Caco-2 (cell line): Measurements from ENCODE around the gene MRTFA. TPM values are rescaled to one million over a fixed set of nuclear protein-coding genes. Genes with fewer than 3 reads are reported as not detected.
"Not testable (repeated sequence)": the region's sequence is repeated elsewhere in the genome, so short reads cannot be mapped to it uniquely, and the experiment has no call there.

Experiments used
- BruUV-seq: library from RNA; stranded (reverse); fragments of 400-500 nt; replicated peaks from 2 replicates; lab custom pipeline; 2021; lab: Mats Ljungman, UMichigan
- CTCF ChIA-PET: fragments of 300-600 bp; sonication (Branson Sonifier 250); formaldehyde crosslinking; loops from one replicate; lab custom pipeline; 2022; ENCODE audit warnings: antibody characterized with exemption; lab: Charles Lee
- POLR2A ChIA-PET: fragments of 300-600 bp; sonication (Branson Sonifier 250); formaldehyde crosslinking; loops from one replicate; lab custom pipeline; 2022; ENCODE audit warnings: antibody characterized with exemption; lab: Charles Lee
- DNase-seq, 2 experiments: peaks; one replicate each; pipeline versions ENCODE4 v3.0.0 to v3.0.0-alpha.2; 2020 to 2022
- H3K27me3 ChIP-seq: replicated peaks from 2 replicates; pipeline ENCODE4 v1.6.0; 2011; ENCODE audit warnings: low read length; ENCODE audit not compliant: control insufficient read depth, insufficient read depth
- H3K36me3 ChIP-seq: 2 replicates; pipeline ENCODE4 v1.5.1; 2011; ENCODE audit warnings: low read length; ENCODE audit not compliant: control insufficient read depth, insufficient read depth
- H3K4me1 ChIP-seq: fragments of 250-450 bp; sonication (Bioruptor Pico); 2 replicates; pipeline ENCODE4 v1.5.1; 2020; ENCODE audit warnings: mild to moderate bottlenecking
- H3K4me3 ChIP-seq: 2 replicates; pipeline ENCODE4 v1.5.1; 2011; ENCODE audit warnings: low read depth, mild to moderate bottlenecking, control low read depth, low read length
- H3K9me3 ChIP-seq: fragments of 250-450 bp; sonication (Bioruptor Pico); 2 replicates; pipeline ENCODE4 v1.5.1; 2020; ENCODE audit warnings: mild to moderate bottlenecking, moderate library complexity
- H3K27ac Mint-ChIP-seq: one replicate; pipeline ENCODE4 v1.8.0; 2022; ENCODE audit warnings: mixed read lengths; ENCODE audit not compliant: unreplicated experiment
- H3K27me3 Mint-ChIP-seq: one replicate; pipeline ENCODE4 v1.8.0; 2022; ENCODE audit warnings: mixed read lengths; ENCODE audit not compliant: insufficient read depth, unreplicated experiment
- H3K36me3 Mint-ChIP-seq: one replicate; pipeline ENCODE4 v1.8.0; 2022; ENCODE audit warnings: mild to moderate bottlenecking, mixed read lengths; ENCODE audit not compliant: insufficient read depth, unreplicated experiment
- H3K4me1 Mint-ChIP-seq: one replicate; pipeline ENCODE4 v1.8.0; 2022; ENCODE audit warnings: low read depth, mixed read lengths; ENCODE audit not compliant: unreplicated experiment
- H3K4me3 Mint-ChIP-seq: one replicate; pipeline ENCODE4 v1.8.0; 2022; ENCODE audit warnings: mild to moderate bottlenecking, moderate library complexity, mixed read lengths; ENCODE audit not compliant: unreplicated experiment
- H3K9me3 Mint-ChIP-seq: one replicate; pipeline ENCODE4 v1.8.0; 2022; ENCODE audit warnings: mixed read lengths; ENCODE audit not compliant: unreplicated experiment
- intact Hi-C: fragments of 100-400 bp; cut with micrococcal nuclease; formaldehyde crosslinking; loops from one replicate; pipeline ENCODE4 v1.10.0; 2022; ENCODE audit not compliant: unreplicated experiment
- total RNA-seq: library from RNA; stranded (reverse); gene quantifications from 2 replicates; pipeline ENCODE4 v1.2.3, GENCODE V29; 2022
- TF ChIP-seq, protein P1 (sequence below), 2 experiments: fragments of 200-600 bp in 1 of 2; IDR thresholded peaks; 1 replicate in 1 of 2; 2 replicates in 1 of 2; pipeline versions ENCODE4 v1.5.1 to v1.8.0; 2011 to 2022; ENCODE audit warnings: antibody characterized with exemption in 1 of 2, control low read depth in 1 of 2, inconsistent platforms in 1 of 2, low read depth in 1 of 2, low read length in 1 of 2, mild to moderate bottlenecking in 1 of 2, moderate library complexity in 1 of 2; ENCODE audit not compliant: insufficient read depth in 1 of 2, severe bottlenecking in 1 of 2, unreplicated experiment in 1 of 2

The MRTFA gene
- total RNA-seq, 1 experiment from 2014 or later, result 38.7 TPM

DNA sequence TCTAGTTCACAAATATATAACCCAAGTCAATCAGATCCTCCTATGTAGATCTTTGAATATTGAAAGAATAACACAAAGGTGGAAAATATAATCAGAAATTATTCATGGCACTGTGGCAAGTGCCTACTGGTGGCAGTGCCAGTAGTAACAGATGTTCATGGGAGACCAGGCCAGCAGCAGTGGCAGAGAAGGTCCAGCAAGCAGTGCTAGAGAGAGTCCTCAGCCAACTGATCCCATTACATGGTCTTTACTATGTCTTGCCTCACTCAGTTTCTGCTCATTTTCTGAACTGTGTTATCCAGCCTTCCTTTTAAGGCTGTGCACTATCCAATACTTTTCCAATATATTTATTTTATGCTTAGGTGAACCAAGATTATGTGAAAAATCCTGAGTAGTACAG is 124.9 kb downstream of the MRTFA start:
- Histone ChIP-seq H3K4me3 (no peak overlapping the region), H3K36me3 (no peaks in the 10 kb centered on the region), H3K9me3 (no peaks in the 10 kb centered on the region), H3K4me1 (peaks cover 50% of the 10 kb centered on the region), H3K27me3 (no peaks in the 10 kb centered on the region)
- CTCF ChIA-PET, result no interaction called here
- Mint-ChIP-seq H3K4me1 (peaks cover 10% of the 10 kb centered on the region), H3K27me3 (no peaks in the 10 kb centered on the region), H3K9me3 (no peaks in the 10 kb centered on the region), H3K4me3 (no peak overlapping the region), H3K36me3 (no peaks in the 10 kb centered on the region), H3K27ac (peak overlapping the region; percentile 9)
- TF ChIP-seq, protein P1, sequence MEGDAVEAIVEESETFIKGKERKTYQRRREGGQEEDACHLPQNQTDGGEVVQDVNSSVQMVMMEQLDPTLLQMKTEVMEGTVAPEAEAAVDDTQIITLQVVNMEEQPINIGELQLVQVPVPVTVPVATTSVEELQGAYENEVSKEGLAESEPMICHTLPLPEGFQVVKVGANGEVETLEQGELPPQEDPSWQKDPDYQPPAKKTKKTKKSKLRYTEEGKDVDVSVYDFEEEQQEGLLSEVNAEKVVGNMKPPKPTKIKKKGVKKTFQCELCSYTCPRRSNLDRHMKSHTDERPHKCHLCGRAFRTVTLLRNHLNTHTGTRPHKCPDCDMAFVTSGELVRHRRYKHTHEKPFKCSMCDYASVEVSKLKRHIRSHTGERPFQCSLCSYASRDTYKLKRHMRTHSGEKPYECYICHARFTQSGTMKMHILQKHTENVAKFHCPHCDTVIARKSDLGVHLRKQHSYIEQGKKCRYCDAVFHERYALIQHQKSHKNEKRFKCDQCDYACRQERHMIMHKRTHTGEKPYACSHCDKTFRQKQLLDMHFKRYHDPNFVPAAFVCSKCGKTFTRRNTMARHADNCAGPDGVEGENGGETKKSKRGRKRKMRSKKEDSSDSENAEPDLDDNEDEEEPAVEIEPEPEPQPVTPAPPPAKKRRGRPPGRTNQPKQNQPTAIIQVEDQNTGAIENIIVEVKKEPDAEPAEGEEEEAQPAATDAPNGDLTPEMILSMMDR (IDR thresholded peaks at IDR 0.05; ENCODE audit: insufficient read depth in 1 of 2, low read depth in 1 of 2, low read length in 1 of 2, severe bottlenecking in 1 of 2, unreplicated experiment in 1 of 2), result no peak
- no peak for DNase-seq
- intact Hi-C loops, result no loop called here
- BruUV-seq, result no TSS peak
- POLR2A ChIA-PET, result no interaction called here

DNA sequence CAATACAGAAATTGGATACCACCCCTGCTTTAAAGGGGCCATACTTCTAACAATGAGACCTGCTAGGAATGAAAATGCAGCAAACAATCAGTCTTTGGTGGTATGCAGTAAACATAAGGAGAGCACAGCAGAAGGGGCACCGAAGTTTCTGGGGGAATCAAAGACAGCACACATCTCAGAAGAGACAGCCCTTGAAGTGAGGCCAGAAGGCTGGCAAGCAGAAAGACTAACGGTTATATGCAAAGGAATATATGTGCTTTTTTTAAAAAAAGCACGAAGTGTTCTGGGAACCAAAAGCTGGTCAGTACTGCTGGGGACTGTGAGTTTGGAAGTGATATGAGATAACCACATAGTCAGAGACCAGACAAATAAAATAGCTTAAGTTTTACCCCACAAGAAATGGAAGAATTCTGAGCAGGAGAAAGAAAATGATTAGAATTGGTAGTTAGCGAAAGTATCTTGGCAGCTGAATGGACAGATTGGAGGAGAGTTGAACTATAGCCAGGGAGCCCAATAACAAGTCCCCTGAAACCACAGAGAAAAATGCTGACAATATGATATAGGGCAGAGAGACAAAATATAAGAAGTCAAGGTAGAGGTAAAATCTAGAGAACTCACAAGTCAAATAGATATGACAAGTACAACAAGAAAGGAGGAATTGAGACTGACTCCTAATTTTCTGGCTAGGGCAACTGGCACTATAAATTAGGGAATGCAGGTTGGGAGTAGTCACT is 125.7 kb downstream of the MRTFA start:
- Mint-ChIP-seq H3K4me1 (peaks cover 10% of the 10 kb centered on the region), H3K27me3 (no peaks in the 10 kb centered on the region), H3K9me3 (no peaks in the 10 kb centered on the region), H3K4me3 (no peak overlapping the region), H3K36me3 (no peaks in the 10 kb centered on the region), H3K27ac (peak overlapping the region; percentile 9)
- ChIA-PET POLR2A (no interaction called here), CTCF (no interaction called here)
- Histone ChIP-seq H3K4me3 (no peak overlapping the region), H3K36me3 (no peaks in the 10 kb centered on the region), H3K27me3 (no peaks in the 10 kb centered on the region), H3K4me1 (peaks cover 50% of the 10 kb centered on the region), H3K9me3 (no peaks in the 10 kb centered on the region)
- TF ChIP-seq, protein P1 (IDR thresholded peaks at IDR 0.05; ENCODE audit: insufficient read depth in 1 of 2, low read depth in 1 of 2, low read length in 1 of 2, severe bottlenecking in 1 of 2, unreplicated experiment in 1 of 2), result no peak
- no peak for DNase-seq
- intact Hi-C loops, result no loop called here
- BruUV-seq, result no TSS peak

DNA sequence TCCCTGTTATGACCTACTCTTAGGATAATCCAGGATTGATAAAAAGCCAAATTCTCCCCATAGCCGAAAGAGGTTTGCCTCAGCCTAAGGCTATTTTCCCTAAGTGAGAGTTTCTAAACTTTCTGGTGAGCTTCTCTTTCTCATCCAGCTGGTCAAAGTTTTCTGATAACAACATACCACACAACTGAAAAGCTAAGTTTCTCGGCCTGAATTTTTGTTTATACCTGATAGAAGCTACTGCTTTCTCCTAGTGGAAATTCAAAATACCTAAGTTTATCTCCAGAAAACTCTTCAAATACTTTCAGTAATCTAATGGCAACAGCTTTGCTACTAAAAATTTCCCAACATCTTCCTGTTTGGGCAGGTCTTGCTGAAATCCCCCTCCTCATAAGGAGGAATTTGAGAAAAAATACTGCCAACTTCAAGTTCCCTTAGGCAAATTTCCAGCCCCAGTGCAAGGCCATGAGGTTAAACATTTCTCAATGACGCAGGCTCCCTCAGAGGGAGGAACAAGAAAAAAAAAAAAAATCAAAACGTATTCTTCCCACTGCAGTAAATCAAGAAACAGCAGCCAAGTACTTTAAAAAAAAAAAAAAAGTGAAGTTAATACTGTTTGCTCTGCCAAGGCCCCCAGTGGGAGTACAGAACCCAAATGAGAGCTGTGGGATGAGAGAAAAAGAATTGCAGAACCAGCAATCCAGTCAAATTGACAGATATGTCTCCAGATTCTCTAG is 127.0 kb downstream of the MRTFA start:
- CTCF ChIA-PET, result interaction anchor here (0.6 to 1.4 kb wide), 3 partner anchors 11 to 135 kb away, joined by 3 to 7 read pairs (median 4); no protein-coding TSS in a partner anchor
- POLR2A ChIA-PET, result interaction anchor here (0.6 to 0.7 kb wide), 2 partner anchors 11 to 676 kb away, joined by 3 to 4 read pairs; no protein-coding TSS in a partner anchor
- TF ChIP-seq, protein P1 (IDR thresholded peaks at IDR 0.05; ENCODE audit: insufficient read depth in 1 of 2, low read depth in 1 of 2, low read length in 1 of 2, severe bottlenecking in 1 of 2, unreplicated experiment in 1 of 2), result no peak
- peak overlapping the region; percentile 9 for H3K27ac Mint-ChIP-seq
- Histone ChIP-seq H3K4me1 (peaks cover 50% of the 10 kb centered on the region), H3K4me3 (no peak overlapping the region), H3K9me3 (no peaks in the 10 kb centered on the region), H3K27me3 (no peaks in the 10 kb centered on the region), H3K36me3 (no peaks in the 10 kb centered on the region)
- BruUV-seq, result no TSS peak
- H3K36me3 Mint-ChIP-seq, result peaks cover 4% of the 10 kb centered on the region
- peak overlapping the region; percentile 39 for H3K4me3 Mint-ChIP-seq
- intact Hi-C loops, result loop anchor here (1.0 kb wide), 1 partner anchor 11 kb away; no protein-coding TSS in a partner anchor
- peak; percentile 65 to 66 for DNase-seq
- H3K9me3 Mint-ChIP-seq, result no peaks in the 10 kb centered on the region
- no peaks in the 10 kb centered on the region for H3K27me3 Mint-ChIP-seq
- peaks cover 10% of the 10 kb centered on the region for H3K4me1 Mint-ChIP-seq

DNA sequence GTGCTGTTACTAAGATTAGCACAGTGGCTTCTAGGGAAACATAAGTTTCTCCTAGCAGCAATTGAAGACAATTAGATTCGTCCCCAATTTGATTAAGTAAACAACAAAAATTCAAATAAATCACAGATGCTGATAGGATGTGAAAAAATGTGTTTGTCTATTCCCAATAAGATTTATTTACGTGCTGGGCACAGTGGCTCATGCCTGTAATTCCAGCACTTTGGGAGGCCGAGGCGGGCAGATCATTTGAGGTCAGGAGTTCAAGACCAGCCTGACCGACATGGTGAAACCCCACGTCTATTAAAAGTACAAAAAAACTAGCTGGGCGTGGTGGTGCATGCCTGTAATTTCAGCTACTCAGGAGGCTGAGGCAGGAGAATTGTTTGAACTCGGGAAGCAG is 128.5 kb downstream of the MRTFA start:
- H3K27me3 Mint-ChIP-seq, H3K27me3 ChIP-seq, intact Hi-C loops, POLR2A ChIA-PET, BruUV-seq, H3K4me3 Mint-ChIP-seq, H3K36me3 Mint-ChIP-seq, H3K4me3 ChIP-seq, DNase-seq, H3K27ac Mint-ChIP-seq, H3K9me3 Mint-ChIP-seq, H3K36me3 ChIP-seq, H3K9me3 ChIP-seq: not testable (repeated sequence)
- peaks cover 49% of the 10 kb centered on the region for H3K4me1 ChIP-seq
- CTCF ChIA-PET, result interaction anchor here (0.6 to 0.9 kb wide), 2 partner anchors 19 to 87 kb away, joined by 5 to 6 read pairs; no protein-coding TSS in a partner anchor
- peaks cover 11% of the 10 kb centered on the region for H3K4me1 Mint-ChIP-seq
